Gastrocnemius medialis (tissue), 4 donors: ENCODE measurements around the gene LSG1. TPM values are rescaled to one million over a fixed set of nuclear protein-coding genes. Genes with fewer than 3 reads are reported as not detected.

Source experiments
- ATAC-seq, 2 donors: fragments of 150-250 bp; one replicate each; pipeline ENCODE4 v1.9.1; 2016
- DNase-seq, 2 donors: peaks; one replicate each; pipeline ENCODE4 v3.0.0-alpha.2; 2019
- H3K27ac ChIP-seq, 4 donors: fragments of 200-600 bp; sonication (generic); 1 replicate in 1 of 4; 2 replicates in 3 of 4; pipeline ENCODE4 v1.5.1; 2016 to 2018; ENCODE audit warnings: mild to moderate bottlenecking in 2 of 4, moderate library complexity in 1 of 4
- H3K27me3 ChIP-seq, 3 donors: fragments of 200-600 bp; sonication (generic) in 2 of 3; 1 replicate in 1 of 3; 2 replicates in 2 of 3; pipeline versions ENCODE4 v1.5.1 to v1.6.0; 2016 to 2019; ENCODE audit warnings: mild to moderate bottlenecking in 1 of 3, moderate library complexity in 1 of 3
- H3K36me3 ChIP-seq, 2 donors: fragments of 200-600 bp; sonication (generic) in 1 of 2; one replicate each; pipeline ENCODE4 v1.5.1; 2017 to 2018
- H3K4me1 ChIP-seq, 2 donors: fragments of 200-600 bp; sonication (generic) in 1 of 2; one replicate each; pipeline ENCODE4 v1.5.1; 2016 to 2017; ENCODE audit warnings: mild to moderate bottlenecking in 2 of 2
- H3K4me3 ChIP-seq, 4 donors: fragments of 200-600 bp; sonication (generic) in 3 of 4; 1 replicate in 1 of 4; 2 replicates in 3 of 4; pipeline ENCODE4 v1.5.1; 2016 to 2019; ENCODE audit warnings: mild to moderate bottlenecking in 2 of 4
- H3K9me3 ChIP-seq, 3 donors: fragments of 200-600 bp; sonication (generic) in 2 of 3; 1 replicate in 1 of 3; 2 replicates in 2 of 3; pipeline ENCODE4 v1.5.1; 2016 to 2019
- CTCF ChIP-seq, 5 experiments: fragments of 450-650 bp in 3 of 5; fragments of 200-600 bp in 2 of 5; sonication (generic) in 2 of 5; IDR thresholded peaks in 4 of 5; conservative IDR thresholded peaks in 1 of 5; 1 replicate in 4 of 5; 2 replicates in 1 of 5; pipeline ENCODE4 v1.5.1; 2016 to 2019; ENCODE audit warnings: antibody characterized with exemption in 5 of 5, mild to moderate bottlenecking in 3 of 5, moderate library complexity in 3 of 5
- POLR2A ChIP-seq, 2 donors: fragments of 450-650 bp; IDR thresholded peaks; one replicate each; pipeline ENCODE4 v1.6.1; 2017; ENCODE audit warnings: antibody characterized with exemption in 2 of 2, mild to moderate bottlenecking in 2 of 2, moderate library complexity in 2 of 2
- in situ Hi-C, 4 donors: fragments of 200-750 bp; cut with MboI; loops; one replicate each; pipeline versions ENCODE4 v1.15.0 to v1.8.0; 2017; ENCODE audit warnings: low sequenced_read_pairs in 4 of 4
- intact Hi-C: fragments of 100-400 bp; cut with DNase I; formaldehyde crosslinking; loops from one replicate; pipeline ENCODE4 v1.15.1; 2023; ENCODE audit warnings: low total_unique reads
- total RNA-seq, 4 donors: library from RNA; depleted of rRNA; stranded (reverse); fragments of >200 nt; gene quantifications; one replicate each; pipeline versions ENCODE4 v1.1.0 to v1.2.3, GENCODE V29; 2016

Gene LSG1
- total RNA-seq, 4 donors from 2014 or later, result 23.2 to 38.4 (median 28.0) TPM

- H3K27me3 ChIP-seq, result no peaks in the 10 kb centered on the region
- ATAC-seq, result no peak
- no peak overlapping the region for H3K27ac ChIP-seq
- no peak for DNase-seq
- in situ Hi-C loops (loop anchor here in 3 of 4 donors (25.0 kb wide), 2 partner anchors 816 to 841 kb away; partner anchors contain the start of gene PPP1R2 (in 2 of the 3)), intact Hi-C loops (loop anchor here (5.0 kb wide), 1 partner anchor 1211 kb away; the partner anchor contains the start of gene TNK2)
- no peaks in the 10 kb centered on the region for H3K36me3 ChIP-seq
- TF ChIP-seq POLR2A (IDR thresholded peaks at IDR 0.05), result no peak
- TF ChIP-seq CTCF (IDR thresholded peaks at IDR 0.05 in 4 of 5, conservative IDR thresholded peaks at IDR 0.05 in 1 of 5), result no peak
- peaks cover 0 to 5% (median 0%) of the 10 kb centered on the region in 3 donors for H3K9me3 ChIP-seq
- H3K4me1 ChIP-seq, result no peaks in the 10 kb centered on the region
- H3K4me3 ChIP-seq, result no peak overlapping the region
These were observed 24.7 kb upstream of the LSG1 start for GRCh38 chr3:194696702-194697101.

GRCh38 chr3:194691481-194692283 lies 19.7 kb upstream of the LSG1 start:
- no peak for TF ChIP-seq CTCF (IDR thresholded peaks at IDR 0.05 in 4 of 5, conservative IDR thresholded peaks at IDR 0.05 in 1 of 5)
- no peak for TF ChIP-seq POLR2A (IDR thresholded peaks at IDR 0.05)
- H3K4me1 ChIP-seq, result peaks cover 25 to 37% of the 10 kb centered on the region in 2 donors
- H3K36me3 ChIP-seq, result no peaks in the 10 kb centered on the region
- H3K27me3 ChIP-seq, result no peaks in the 10 kb centered on the region
- ATAC-seq (no peak), DNase-seq (no peak)
- H3K9me3 ChIP-seq, result no peaks in the 10 kb centered on the region
- intact Hi-C loops, result no loop called here
- no peak overlapping the region for H3K4me3 ChIP-seq
- H3K27ac ChIP-seq, result peak overlapping the region in 2 of 4 donors; percentile 4 to 21
- in situ Hi-C loops, result loop anchor here in 3 of 4 donors (25.0 kb wide), 2 partner anchors 821 to 846 kb away; partner anchors contain the start of gene PPP1R2 (in 2 of the 3)

GRCh38 chr3:194690501-194691372 lies 18.7 kb upstream of the LSG1 start:
- Histone ChIP-seq H3K9me3 (no peaks in the 10 kb centered on the region), H3K27me3 (no peaks in the 10 kb centered on the region), H3K4me3 (no peak overlapping the region), H3K4me1 (peaks cover 29 to 41% of the 10 kb centered on the region in 2 donors), H3K36me3 (no peaks in the 10 kb centered on the region), H3K27ac (peak overlapping the region; percentile 7 to 75 (median 20))
- DNase-seq (peak in 1 of 2 donors; percentile 15), ATAC-seq (peak in 1 of 2 donors; percentile 52)
- TF ChIP-seq POLR2A (IDR thresholded peaks at IDR 0.05) (no peak), CTCF (IDR thresholded peaks at IDR 0.05 in 4 of 5, conservative IDR thresholded peaks at IDR 0.05 in 1 of 5) (no peak)
- in situ Hi-C loops (loop anchor here in 3 of 4 donors (25.0 kb wide), 2 partner anchors 822 to 847 kb away; partner anchors contain the start of gene PPP1R2 (in 2 of the 3)), intact Hi-C loops (no loop called here)

GRCh38 chr3:194689493-194689944 lies 17.5 kb upstream of the LSG1 start:
- no peaks in the 10 kb centered on the region for H3K36me3 ChIP-seq
- no peak for ATAC-seq
- in situ Hi-C loops (loop anchor here (10.0 to 25.0 kb wide), 5 partner anchors 165 to 848 kb away; partner anchors contain the start of gene PPP1R2 (in 2 of the 4)), intact Hi-C loops (loop anchor here (10.0 kb wide), 2 partner anchors 265 to 755 kb away; partner anchors contain the start of gene ACAP2)
- H3K27me3 ChIP-seq, result no peaks in the 10 kb centered on the region
- DNase-seq, result no peak
- H3K4me1 ChIP-seq, result peaks cover 35 to 47% of the 10 kb centered on the region in 2 donors
- peak overlapping the region in 1 of 4 donors; percentile 74 for H3K4me3 ChIP-seq
- no peaks in the 10 kb centered on the region for H3K9me3 ChIP-seq
- H3K27ac ChIP-seq, result peak overlapping the region; percentile 75 to 84 (median 78)
- TF ChIP-seq POLR2A (IDR thresholded peaks at IDR 0.05) (no peak), CTCF (IDR thresholded peaks at IDR 0.05 in 4 of 5, conservative IDR thresholded peaks at IDR 0.05 in 1 of 5) (no peak)
